K562 (cell line): ENCODE data around the gene RPS19BP1. TPM values are rescaled to one million over a fixed set of nuclear protein-coding genes. Genes with fewer than 3 reads are reported as not detected.
A peak's percentile ranks its signal among the peaks of the same experiment; 100 is the strongest.

Experiments used
- EP300 ChIP-seq: IDR thresholded peaks from 2 replicates; pipeline ENCODE4 v1.6.1; 2012; ENCODE audit warnings: low read length, improper control_type of control experiment
- HSF4 ChIP-seq: fragments of 250-450 bp; sonication (Bioruptor Pico); IDR thresholded peaks from 2 replicates; pipeline ENCODE4 v2.1.2; 2022; ENCODE audit warnings: mild to moderate bottlenecking, moderate library complexity, borderline replicate concordance
- PRMT5 ChIP-seq: sonication (generic); formaldehyde crosslinking; IDR thresholded peaks from 2 replicates; pipeline ENCODE4 v1.5.0; 2020; ENCODE audit warnings: missing genetic modification reagents
- SMARCC2 ChIP-seq: fragments of 450-650 bp; IDR thresholded peaks from 2 replicates; pipeline ENCODE4 v1.6.1; 2017; ENCODE audit warnings: antibody characterized with exemption, moderate library complexity, mild to moderate bottlenecking, low read depth
- TFAM ChIP-seq: fragments of 250-450 bp; sonication (Bioruptor Pico); conservative IDR thresholded peaks from 2 replicates; pipeline ENCODE4 v1.5.0; 2021; ENCODE audit warnings: mild to moderate bottlenecking, moderate library complexity
- ZNF134 ChIP-seq: fragments of 250-450 bp; sonication (Bioruptor Pico); conservative IDR thresholded peaks from 2 replicates; pipeline ENCODE4 v1.4.0; 2020
- ZNF780A ChIP-seq: fragments of 250-450 bp; sonication (Bioruptor Pico); IDR thresholded peaks from 2 replicates; pipeline ENCODE4 v1.5.0; 2021; ENCODE audit warnings: mild to moderate bottlenecking
- polyA plus RNA-seq, 8 experiments: library from polyadenylated mRNA; depleted of rRNA in 4 of 8; stranded (reverse) in 5 of 8; unstranded in 3 of 8; fragments of >200 nt; fragmentation: Nextera tagmentation in 2 of 8; fragmentation: Illumina TruSeq in 1 of 8; extraction: Ambion mirVana in 2 of 8; extraction: Trizol in 1 of 8; gene quantifications; 2 replicates each; pipeline versions ENCODE4 v1.2.1 to v1.2.3, GENCODE V29; 2011 to 2014; ENCODE audit warnings: inconsistent platforms in 1 of 8, missing spikeins in 1 of 8
- total RNA-seq, 7 experiments: library from RNA; depleted of rRNA in 6 of 7; stranded (reverse); fragments of >200 nt in 6 of 7; fragmentation: Illumina TruSeq in 2 of 7; extraction: Trizol in 2 of 7; gene quantifications; 2 replicates each; pipeline versions ENCODE4 v1.2.1 to v1.2.3, GENCODE V29; 2011 to 2021; ENCODE audit warnings: low replicate concordance in 1 of 7
- TF ChIP-seq, protein P1 (sequence below): fragments of 200-600 bp; sonication (generic); IDR thresholded peaks from one replicate; pipeline ENCODE4 v1.6.1; 2012; ENCODE audit warnings: mild to moderate bottlenecking, low read depth, low read length, inconsistent platforms
- TF ChIP-seq, protein P2 (sequence below), 3 experiments: fragments of 200-800 bp in 1 of 3; sonication (Bioruptor generic) in 1 of 3; sonication (generic) in 1 of 3; formaldehyde crosslinking in 1 of 3; IDR thresholded peaks; 2 replicates each; pipeline versions ENCODE4 v1.6.1 to v1.8.0; 2016 to 2022; ENCODE audit warnings: mild to moderate bottlenecking in 2 of 3, missing compliant biosample characterization in 2 of 3, missing genetic modification characterization in 2 of 3, missing genetic modification reagents in 1 of 3
- TF ChIP-seq, protein P3 (sequence below): fragments of 250-450 bp; sonication (Bioruptor Pico); IDR thresholded peaks from 2 replicates; pipeline ENCODE4 v1.4.0; 2020; ENCODE audit warnings: mild to moderate bottlenecking, moderate library complexity

RPS19BP1 gene
- total and polyA plus RNA-seq, 9 of the 15 experiments (the other 6 are each of a cell fraction or from before 2014, with no cell fraction given): 3.0 to 223 (median 84.3) TPM

DNA sequence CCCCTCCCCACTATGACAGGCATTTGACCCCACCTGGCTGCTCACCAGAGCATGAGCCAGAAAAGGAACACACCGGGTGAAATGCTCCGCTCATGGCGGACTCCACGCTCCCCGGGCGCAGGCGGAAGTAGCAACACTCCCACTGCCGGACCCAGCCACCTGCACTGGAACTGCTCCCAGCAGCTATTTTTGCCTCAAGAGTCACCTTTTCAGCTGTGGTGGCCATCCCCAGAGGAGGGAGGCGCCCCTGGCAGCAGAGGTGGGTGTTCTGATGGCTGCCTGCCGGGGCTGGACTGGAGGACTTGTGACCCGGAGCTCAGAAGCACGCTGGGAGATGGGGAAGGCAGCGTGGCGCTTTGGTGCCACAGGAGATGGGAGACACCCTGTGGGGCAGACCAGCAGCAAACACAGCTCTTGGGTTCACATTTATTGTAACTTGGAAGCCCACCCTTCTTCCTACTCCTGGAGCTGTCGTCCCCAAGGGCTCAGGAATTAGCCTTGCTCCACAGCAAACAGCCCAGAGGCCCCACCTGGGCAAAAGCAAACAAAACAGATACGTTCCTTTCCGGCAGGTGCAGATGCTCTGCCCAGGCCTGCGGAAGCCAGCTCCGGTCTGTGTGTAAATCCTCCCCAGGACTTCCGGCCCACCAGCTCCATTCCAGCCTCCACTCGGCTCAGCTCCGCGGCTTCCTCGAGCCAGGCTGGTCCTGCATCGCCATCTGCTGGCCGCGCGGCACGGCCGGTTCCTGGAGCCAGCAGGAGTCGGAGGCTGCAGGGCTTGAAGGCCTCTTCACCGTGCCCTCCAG, 3.7 kb downstream of the RPS19BP1 start (continued):
- TF ChIP-seq, protein P1, sequence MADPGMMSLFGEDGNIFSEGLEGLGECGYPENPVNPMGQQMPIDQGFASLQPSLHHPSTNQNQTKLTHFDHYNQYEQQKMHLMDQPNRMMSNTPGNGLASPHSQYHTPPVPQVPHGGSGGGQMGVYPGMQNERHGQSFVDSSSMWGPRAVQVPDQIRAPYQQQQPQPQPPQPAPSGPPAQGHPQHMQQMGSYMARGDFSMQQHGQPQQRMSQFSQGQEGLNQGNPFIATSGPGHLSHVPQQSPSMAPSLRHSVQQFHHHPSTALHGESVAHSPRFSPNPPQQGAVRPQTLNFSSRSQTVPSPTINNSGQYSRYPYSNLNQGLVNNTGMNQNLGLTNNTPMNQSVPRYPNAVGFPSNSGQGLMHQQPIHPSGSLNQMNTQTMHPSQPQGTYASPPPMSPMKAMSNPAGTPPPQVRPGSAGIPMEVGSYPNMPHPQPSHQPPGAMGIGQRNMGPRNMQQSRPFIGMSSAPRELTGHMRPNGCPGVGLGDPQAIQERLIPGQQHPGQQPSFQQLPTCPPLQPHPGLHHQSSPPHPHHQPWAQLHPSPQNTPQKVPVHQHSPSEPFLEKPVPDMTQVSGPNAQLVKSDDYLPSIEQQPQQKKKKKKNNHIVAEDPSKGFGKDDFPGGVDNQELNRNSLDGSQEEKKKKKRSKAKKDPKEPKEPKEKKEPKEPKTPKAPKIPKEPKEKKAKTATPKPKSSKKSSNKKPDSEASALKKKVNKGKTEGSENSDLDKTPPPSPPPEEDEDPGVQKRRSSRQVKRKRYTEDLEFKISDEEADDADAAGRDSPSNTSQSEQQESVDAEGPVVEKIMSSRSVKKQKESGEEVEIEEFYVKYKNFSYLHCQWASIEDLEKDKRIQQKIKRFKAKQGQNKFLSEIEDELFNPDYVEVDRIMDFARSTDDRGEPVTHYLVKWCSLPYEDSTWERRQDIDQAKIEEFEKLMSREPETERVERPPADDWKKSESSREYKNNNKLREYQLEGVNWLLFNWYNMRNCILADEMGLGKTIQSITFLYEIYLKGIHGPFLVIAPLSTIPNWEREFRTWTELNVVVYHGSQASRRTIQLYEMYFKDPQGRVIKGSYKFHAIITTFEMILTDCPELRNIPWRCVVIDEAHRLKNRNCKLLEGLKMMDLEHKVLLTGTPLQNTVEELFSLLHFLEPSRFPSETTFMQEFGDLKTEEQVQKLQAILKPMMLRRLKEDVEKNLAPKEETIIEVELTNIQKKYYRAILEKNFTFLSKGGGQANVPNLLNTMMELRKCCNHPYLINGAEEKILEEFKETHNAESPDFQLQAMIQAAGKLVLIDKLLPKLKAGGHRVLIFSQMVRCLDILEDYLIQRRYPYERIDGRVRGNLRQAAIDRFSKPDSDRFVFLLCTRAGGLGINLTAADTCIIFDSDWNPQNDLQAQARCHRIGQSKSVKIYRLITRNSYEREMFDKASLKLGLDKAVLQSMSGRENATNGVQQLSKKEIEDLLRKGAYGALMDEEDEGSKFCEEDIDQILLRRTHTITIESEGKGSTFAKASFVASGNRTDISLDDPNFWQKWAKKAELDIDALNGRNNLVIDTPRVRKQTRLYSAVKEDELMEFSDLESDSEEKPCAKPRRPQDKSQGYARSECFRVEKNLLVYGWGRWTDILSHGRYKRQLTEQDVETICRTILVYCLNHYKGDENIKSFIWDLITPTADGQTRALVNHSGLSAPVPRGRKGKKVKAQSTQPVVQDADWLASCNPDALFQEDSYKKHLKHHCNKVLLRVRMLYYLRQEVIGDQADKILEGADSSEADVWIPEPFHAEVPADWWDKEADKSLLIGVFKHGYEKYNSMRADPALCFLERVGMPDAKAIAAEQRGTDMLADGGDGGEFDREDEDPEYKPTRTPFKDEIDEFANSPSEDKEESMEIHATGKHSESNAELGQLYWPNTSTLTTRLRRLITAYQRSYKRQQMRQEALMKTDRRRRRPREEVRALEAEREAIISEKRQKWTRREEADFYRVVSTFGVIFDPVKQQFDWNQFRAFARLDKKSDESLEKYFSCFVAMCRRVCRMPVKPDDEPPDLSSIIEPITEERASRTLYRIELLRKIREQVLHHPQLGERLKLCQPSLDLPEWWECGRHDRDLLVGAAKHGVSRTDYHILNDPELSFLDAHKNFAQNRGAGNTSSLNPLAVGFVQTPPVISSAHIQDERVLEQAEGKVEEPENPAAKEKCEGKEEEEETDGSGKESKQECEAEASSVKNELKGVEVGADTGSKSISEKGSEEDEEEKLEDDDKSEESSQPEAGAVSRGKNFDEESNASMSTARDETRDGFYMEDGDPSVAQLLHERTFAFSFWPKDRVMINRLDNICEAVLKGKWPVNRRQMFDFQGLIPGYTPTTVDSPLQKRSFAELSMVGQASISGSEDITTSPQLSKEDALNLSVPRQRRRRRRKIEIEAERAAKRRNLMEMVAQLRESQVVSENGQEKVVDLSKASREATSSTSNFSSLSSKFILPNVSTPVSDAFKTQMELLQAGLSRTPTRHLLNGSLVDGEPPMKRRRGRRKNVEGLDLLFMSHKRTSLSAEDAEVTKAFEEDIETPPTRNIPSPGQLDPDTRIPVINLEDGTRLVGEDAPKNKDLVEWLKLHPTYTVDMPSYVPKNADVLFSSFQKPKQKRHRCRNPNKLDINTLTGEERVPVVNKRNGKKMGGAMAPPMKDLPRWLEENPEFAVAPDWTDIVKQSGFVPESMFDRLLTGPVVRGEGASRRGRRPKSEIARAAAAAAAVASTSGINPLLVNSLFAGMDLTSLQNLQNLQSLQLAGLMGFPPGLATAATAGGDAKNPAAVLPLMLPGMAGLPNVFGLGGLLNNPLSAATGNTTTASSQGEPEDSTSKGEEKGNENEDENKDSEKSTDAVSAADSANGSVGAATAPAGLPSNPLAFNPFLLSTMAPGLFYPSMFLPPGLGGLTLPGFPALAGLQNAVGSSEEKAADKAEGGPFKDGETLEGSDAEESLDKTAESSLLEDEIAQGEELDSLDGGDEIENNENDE: no peak
- TF ChIP-seq HSF4 (CRISPR knock-in tag) (no peak), EP300 (peak; percentile 24; the same call in 1 of the 2 replicates), PRMT5 (CRISPR knock-in tag) (no peak), SMARCC2 (no peak), ZNF134 (no peak), TFAM (CRISPR knock-in tag) (no peak), ZNF780A (CRISPR knock-in tag) (no peak)
- TF ChIP-seq, protein P2, sequence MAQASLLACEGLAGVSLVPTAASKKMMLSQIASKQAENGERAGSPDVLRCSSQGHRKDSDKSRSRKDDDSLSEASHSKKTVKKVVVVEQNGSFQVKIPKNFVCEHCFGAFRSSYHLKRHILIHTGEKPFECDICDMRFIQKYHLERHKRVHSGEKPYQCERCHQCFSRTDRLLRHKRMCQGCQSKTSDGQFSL (CRISPR knock-in tag; IDR thresholded peaks at IDR 0.05): 0 out of 2 replicates have a peak, but pooled peaks have one; percentile 17
- TF ChIP-seq, protein P2 (tag; IDR thresholded peaks at IDR 0.05): no peak
- TF ChIP-seq, protein P3, sequence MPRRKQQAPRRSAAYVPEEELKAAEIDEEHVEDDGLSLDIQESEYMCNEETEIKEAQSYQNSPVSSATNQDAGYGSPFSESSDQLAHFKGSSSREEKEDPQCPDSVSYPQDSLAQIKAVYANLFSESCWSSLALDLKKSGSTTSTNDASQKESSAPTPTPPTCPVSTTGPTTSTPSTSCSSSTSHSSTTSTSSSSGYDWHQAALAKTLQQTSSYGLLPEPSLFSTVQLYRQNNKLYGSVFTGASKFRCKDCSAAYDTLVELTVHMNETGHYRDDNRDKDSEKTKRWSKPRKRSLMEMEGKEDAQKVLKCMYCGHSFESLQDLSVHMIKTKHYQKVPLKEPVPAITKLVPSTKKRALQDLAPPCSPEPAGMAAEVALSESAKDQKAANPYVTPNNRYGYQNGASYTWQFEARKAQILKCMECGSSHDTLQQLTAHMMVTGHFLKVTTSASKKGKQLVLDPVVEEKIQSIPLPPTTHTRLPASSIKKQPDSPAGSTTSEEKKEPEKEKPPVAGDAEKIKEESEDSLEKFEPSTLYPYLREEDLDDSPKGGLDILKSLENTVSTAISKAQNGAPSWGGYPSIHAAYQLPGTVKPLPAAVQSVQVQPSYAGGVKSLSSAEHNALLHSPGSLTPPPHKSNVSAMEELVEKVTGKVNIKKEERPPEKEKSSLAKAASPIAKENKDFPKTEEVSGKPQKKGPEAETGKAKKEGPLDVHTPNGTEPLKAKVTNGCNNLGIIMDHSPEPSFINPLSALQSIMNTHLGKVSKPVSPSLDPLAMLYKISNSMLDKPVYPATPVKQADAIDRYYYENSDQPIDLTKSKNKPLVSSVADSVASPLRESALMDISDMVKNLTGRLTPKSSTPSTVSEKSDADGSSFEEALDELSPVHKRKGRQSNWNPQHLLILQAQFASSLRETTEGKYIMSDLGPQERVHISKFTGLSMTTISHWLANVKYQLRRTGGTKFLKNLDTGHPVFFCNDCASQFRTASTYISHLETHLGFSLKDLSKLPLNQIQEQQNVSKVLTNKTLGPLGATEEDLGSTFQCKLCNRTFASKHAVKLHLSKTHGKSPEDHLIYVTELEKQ: no peak
